A549 (cell line): ENCODE data around the gene WDFY2. TPM values are rescaled to one million over a fixed set of nuclear protein-coding genes. Genes with fewer than 3 reads are reported as not detected.

Source experiments
- ATAC-seq, 2 experiments: fragments of 200-7000 bp in 1 of 2; fragments of >200 bp in 1 of 2; cut with Nextera tagmentation in 1 of 2; cut with Tn5 transposase in 1 of 2; 3 replicates each; pipeline versions ENCODE4 v1.8.0 to v1.9.1; 2018 to 2020; ENCODE audit warnings: mild to moderate bottlenecking in 1 of 2, moderate library complexity in 1 of 2
- CTCF ChIA-PET: fragments of 300-600 bp; sonication (Branson Sonifier 250); formaldehyde crosslinking; extraction: SDS; loops from one replicate; lab custom pipeline; 2021; ENCODE audit warnings: antibody characterized with exemption, inconsistent platforms; lab: Yijun Ruan, JAX
- POLR2A ChIA-PET: fragments of 350-600 bp; formaldehyde crosslinking; extraction: SDS; loops from one replicate; lab custom pipeline; 2021; ENCODE audit warnings: antibody characterized with exemption, inconsistent platforms; lab: Yijun Ruan, JAX
- DNase-seq, 2 experiments: peaks; one replicate each; pipeline versions ENCODE4 v3.0.0 to v3.0.0-alpha.2; 2011 to 2016; ENCODE audit warnings: low read depth in 1 of 2, low spot score in 1 of 2
- FAIRE-seq: peaks from 2 replicates; lab custom pipeline; 2011; peaks lifted over from hg19 to GRCh38; lab: Jason Lieb, UNC
- H3K27ac ChIP-seq, 2 experiments: fragments of >200 bp; sonication (Bioruptor Twin); formaldehyde crosslinking; 3 replicates each; pipeline ENCODE4 v1.5.1; 2016 to 2017
- H3K4me1 ChIP-seq: fragments of >200 bp; sonication (Bioruptor Twin); formaldehyde crosslinking; 3 replicates; pipeline ENCODE4 v1.6.1; 2016
- H3K4me2 ChIP-seq: fragments of >200 bp; sonication (Bioruptor Twin); formaldehyde crosslinking; 3 replicates; pipeline ENCODE4 v1.6.1; 2016
- H3K4me3 ChIP-seq: fragments of >200 bp; sonication (Bioruptor Twin); formaldehyde crosslinking; 3 replicates; pipeline ENCODE4 v1.5.1; 2016
- H3K9me3 ChIP-seq: fragments of >200 bp; sonication (Bioruptor Twin); formaldehyde crosslinking; 3 replicates; pipeline ENCODE4 v1.6.1; 2016
- BHLHE40 ChIP-seq: IDR thresholded peaks from 2 replicates; pipeline ENCODE4 v1.6.1; 2012; ENCODE audit warnings: low read depth, low read length, inconsistent platforms
- CBX2 ChIP-seq: fragments of 200-600 bp; sonication (generic); IDR thresholded peaks from 2 replicates; pipeline ENCODE4 v1.6.1; 2016; ENCODE audit warnings: low read depth, mild to moderate bottlenecking, borderline replicate concordance
- CBX8 ChIP-seq: fragments of 200-600 bp; sonication (generic); IDR thresholded peaks from 2 replicates; pipeline ENCODE4 v1.6.1; 2016
- CHD4 ChIP-seq: fragments of 200-600 bp; sonication (generic); IDR thresholded peaks from 2 replicates; pipeline ENCODE4 v1.6.1; 2016; ENCODE audit warnings: antibody characterized with exemption, mild to moderate bottlenecking, borderline replicate concordance
- EHMT2 ChIP-seq: fragments of 200-600 bp; sonication (generic); IDR thresholded peaks from 2 replicates; pipeline ENCODE4 v1.6.1; 2016; ENCODE audit warnings: antibody characterized with exemption, low read depth, mild to moderate bottlenecking, moderate library complexity
- EP300 ChIP-seq, 2 experiments: fragments of >200 bp; sonication (Bioruptor Twin); formaldehyde crosslinking; IDR thresholded peaks; 2 replicates in 1 of 2; 3 replicates in 1 of 2; pipeline ENCODE4 v1.6.1; 2016 to 2017
- FOSB ChIP-seq: fragments of 250-450 bp; sonication (Bioruptor Pico); IDR thresholded peaks from 2 replicates; pipeline ENCODE4 v1.5.0; 2020; ENCODE audit warnings: mild to moderate bottlenecking, moderate library complexity
- FOSL2 ChIP-seq, 2 experiments: fragments of 450-650 bp in 1 of 2; fragments of >200 bp in 1 of 2; sonication (Bioruptor Twin) in 1 of 2; formaldehyde crosslinking; IDR thresholded peaks; 2 replicates each; pipeline versions ENCODE4 v1.5.0 to v1.6.1; 2016 to 2020; ENCODE audit warnings: mild to moderate bottlenecking in 1 of 2, moderate library complexity in 1 of 2
- FOXS1 ChIP-seq: fragments of 250-450 bp; sonication (Bioruptor Pico); IDR thresholded peaks from 2 replicates; pipeline ENCODE4 v1.5.0; 2020; ENCODE audit warnings: mild to moderate bottlenecking, moderate library complexity
- GATA3 ChIP-seq: IDR thresholded peaks from 2 replicates; pipeline ENCODE4 v1.6.1; 2012; ENCODE audit warnings: borderline replicate concordance
- HMGXB4 ChIP-seq: fragments of 250-450 bp; sonication (Bioruptor Pico); IDR thresholded peaks from 2 replicates; pipeline ENCODE4 v1.5.0; 2021; ENCODE audit warnings: mild to moderate bottlenecking, moderate library complexity, borderline replicate concordance
- JUN ChIP-seq, 2 experiments: fragments of >200 bp; sonication (Bioruptor Twin); formaldehyde crosslinking; IDR thresholded peaks; 2 replicates in 1 of 2; 3 replicates in 1 of 2; pipeline ENCODE4 v1.6.1; 2016 to 2017
- KDM1A ChIP-seq: fragments of 200-600 bp; sonication (generic); IDR thresholded peaks from 2 replicates; pipeline ENCODE4 v1.6.1; 2016; ENCODE audit warnings: low read depth, mild to moderate bottlenecking
- MAFK ChIP-seq: fragments of 450-650 bp; IDR thresholded peaks from 2 replicates; pipeline ENCODE4 v1.6.1; 2014; ENCODE audit not compliant: partially characterized antibody
- MAX ChIP-seq: IDR thresholded peaks from 2 replicates; pipeline ENCODE4 v1.6.1; 2012
- NR3C1 ChIP-seq: fragments of >200 bp; sonication (Bioruptor Twin); formaldehyde crosslinking; IDR thresholded peaks from 3 replicates; pipeline ENCODE4 v1.6.1; 2017
- PBX3 ChIP-seq: IDR thresholded peaks from 2 replicates; pipeline ENCODE4 v1.6.1; 2012
- PHF8 ChIP-seq: fragments of 200-600 bp; sonication (generic); IDR thresholded peaks from 2 replicates; pipeline ENCODE4 v1.6.1; 2016; ENCODE audit warnings: low read depth, mild to moderate bottlenecking, antibody characterized with exemption, moderate library complexity, borderline replicate concordance
- RARB ChIP-seq: fragments of 250-450 bp; sonication (Bioruptor Pico); IDR thresholded peaks from 2 replicates; pipeline ENCODE4 v1.8.0; 2021; ENCODE audit warnings: mild to moderate bottlenecking, moderate library complexity
- RCOR1 ChIP-seq: fragments of 150-350 bp; IDR thresholded peaks from 2 replicates; pipeline ENCODE4 v1.6.1; 2014; ENCODE audit warnings: antibody characterized with exemption, low read length, low read depth
- RNF2 ChIP-seq: fragments of 200-600 bp; sonication (generic); IDR thresholded peaks from 2 replicates; pipeline ENCODE4 v1.6.1; 2016; ENCODE audit warnings: low read depth, mild to moderate bottlenecking, antibody characterized with exemption, moderate library complexity, borderline replicate concordance
- TP53 ChIP-seq: fragments of 250-450 bp; sonication (Bioruptor Pico); IDR thresholded peaks from 2 replicates; pipeline ENCODE4 v1.5.0; 2021; ENCODE audit warnings: mild to moderate bottlenecking, moderate library complexity
- ZC3H11A ChIP-seq: fragments of 450-650 bp; IDR thresholded peaks from 2 replicates; pipeline ENCODE4 v1.6.1; 2014; ENCODE audit warnings: antibody characterized with exemption, mild to moderate bottlenecking
- ZFP36 ChIP-seq: fragments of 450-650 bp; IDR thresholded peaks from 2 replicates; pipeline ENCODE4 v1.6.1; 2014; ENCODE audit warnings: borderline replicate concordance; ENCODE audit not compliant: partially characterized antibody
- ZNF302 ChIP-seq: fragments of 250-450 bp; sonication (Bioruptor Pico); IDR thresholded peaks from 2 replicates; pipeline ENCODE4 v1.9.0; 2021; ENCODE audit warnings: inconsistent platforms, mild to moderate bottlenecking, moderate library complexity
- ZSCAN20 ChIP-seq: fragments of 250-450 bp; sonication (Bioruptor Pico); IDR thresholded peaks from 2 replicates; pipeline ENCODE4 v1.8.0; 2022; ENCODE audit warnings: mild to moderate bottlenecking, moderate library complexity
- WGBS: methylation state at CpG from one replicate; pipeline ENCODE4 v1.1.6; 2017; ENCODE audit errors: missing lambda C conversion rate; 5-methylcytosine and 5-hydroxymethylcytosine counted together
- polyA plus RNA-seq, 4 experiments: library from polyadenylated mRNA; depleted of rRNA in 3 of 4; stranded (reverse); fragments of >200 nt; fragmentation: RNase III in 1 of 4; extraction: RNeasy Plus Mini Kit Qiagen cat#74134 plus additional on column Dnase treatment in 1 of 4; gene quantifications; 2 replicates in 3 of 4; 3 replicates in 1 of 4; pipeline ENCODE4 v1.2.3, GENCODE V29; 2011 to 2017
- TF ChIP-seq, protein P1 (sequence below): fragments of 150-350 bp; IDR thresholded peaks from 2 replicates; pipeline ENCODE4 v1.6.1; 2014; ENCODE audit warnings: low read depth, mild to moderate bottlenecking, low read length

Gene WDFY2
- polyA plus RNA-seq, 2 of the 4 experiments (the other 2 are of a cell fraction): 5.2 to 8.5 TPM

DNA sequence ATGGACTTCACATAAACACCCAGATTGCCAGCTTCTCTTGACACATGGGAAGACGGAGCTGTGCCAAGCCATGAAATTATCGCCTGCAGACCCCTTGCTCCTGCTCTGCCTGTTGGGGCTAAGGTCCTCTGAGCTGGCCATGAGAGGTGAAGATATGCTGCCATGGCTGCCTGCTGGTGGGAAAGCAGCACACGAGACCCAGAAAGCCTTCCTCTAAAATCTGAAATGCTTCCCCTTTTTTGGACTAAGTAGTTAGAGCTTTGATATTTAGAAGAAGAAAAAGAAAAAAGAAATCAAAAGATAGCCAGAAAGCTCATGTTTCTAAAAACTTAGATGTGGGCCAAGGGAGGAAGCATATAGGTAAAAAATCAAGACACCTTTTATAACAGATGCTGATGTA is 11.2 kb downstream of the WDFY2 start (continued):
- no peak for TF ChIP-seq RNF2
- TF ChIP-seq JUN (IDR thresholded peaks at IDR 0.05): no peak
- TF ChIP-seq CHD4: no peak
- no peak for TF ChIP-seq FOSL2 (IDR thresholded peaks at IDR 0.05)
- no peak for TF ChIP-seq FOSL2 (CRISPR knock-in tag; IDR thresholded peaks at IDR 0.05)
- no peak for TF ChIP-seq FOXS1
- TF ChIP-seq BHLHE40: no peak
- TF ChIP-seq, protein P1, sequence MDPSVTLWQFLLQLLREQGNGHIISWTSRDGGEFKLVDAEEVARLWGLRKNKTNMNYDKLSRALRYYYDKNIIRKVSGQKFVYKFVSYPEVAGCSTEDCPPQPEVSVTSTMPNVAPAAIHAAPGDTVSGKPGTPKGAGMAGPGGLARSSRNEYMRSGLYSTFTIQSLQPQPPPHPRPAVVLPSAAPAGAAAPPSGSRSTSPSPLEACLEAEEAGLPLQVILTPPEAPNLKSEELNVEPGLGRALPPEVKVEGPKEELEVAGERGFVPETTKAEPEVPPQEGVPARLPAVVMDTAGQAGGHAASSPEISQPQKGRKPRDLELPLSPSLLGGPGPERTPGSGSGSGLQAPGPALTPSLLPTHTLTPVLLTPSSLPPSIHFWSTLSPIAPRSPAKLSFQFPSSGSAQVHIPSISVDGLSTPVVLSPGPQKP: no peak
- no peak for TF ChIP-seq MAFK
- TF ChIP-seq ZSCAN20 (CRISPR knock-in tag): no peak
- no peak for TF ChIP-seq CBX8
- no peak for TF ChIP-seq ZC3H11A
- TF ChIP-seq TP53: no peak
- no peak for TF ChIP-seq PHF8
- TF ChIP-seq ZFP36: no peak

- DNase-seq (no peak), ATAC-seq (no peak), FAIRE-seq (no peak)
- H3K4me1 ChIP-seq: peaks cover 47% of the 10 kb centered on the region
- peak overlapping the region in 1 of 2 experiments; percentile 67; a peak in 3 of 6 replicates for H3K27ac ChIP-seq
- no peak overlapping the region for H3K4me3 ChIP-seq
- ChIA-PET CTCF (no interaction called here), POLR2A (interaction anchor here (1.2 kb wide), 1 partner anchor 143 kb away, joined by 3 read pairs; no protein-coding TSS in a partner anchor)
- no peaks in the 10 kb centered on the region for H3K9me3 ChIP-seq
- no peak overlapping the region for H3K4me2 ChIP-seq
- 63% methylated on average over 2 of the region's 2 CpGs for WGBS
- TF ChIP-seq FOXS1 (no peak), CBX8 (no peak), ZNF302 (CRISPR knock-in tag) (no peak), NR3C1 (no peak), PBX3 (no peak), ZC3H11A (no peak), HMGXB4 (no peak), RNF2 (no peak), KDM1A (no peak), EHMT2 (no peak), RARB (no peak), CHD4 (no peak), CBX2 (no peak), MAX (no peak), RCOR1 (no peak), GATA3 (no peak), EP300 (IDR thresholded peaks at IDR 0.05) (no peak), MAFK (no peak), FOSB (CRISPR knock-in tag) (no peak), FOSL2 (IDR thresholded peaks at IDR 0.05) (no peak), FOSL2 (CRISPR knock-in tag; IDR thresholded peaks at IDR 0.05) (no peak)
Observed at GRCh38 chr13:51596541-51596940, 12.3 kb downstream of the WDFY2 start.
